Activated CD8-positive, alpha-beta memory T cell treated with anti-CD3 and anti-CD28 coated beads for 1 hour (primary cell): ENCODE results near the gene PPP1R3D.
A peak's percentile ranks its signal among the peaks of the same experiment; 100 is the strongest.

Source experiments
- DNase-seq, 2 donors: peaks; one replicate each; pipeline ENCODE4 v3.0.0-alpha.2; 2020; ENCODE audit warnings: low read depth in 1 of 2; ENCODE audit errors: extremely low read depth in 1 of 2

Gene PPP1R3D

DNA sequence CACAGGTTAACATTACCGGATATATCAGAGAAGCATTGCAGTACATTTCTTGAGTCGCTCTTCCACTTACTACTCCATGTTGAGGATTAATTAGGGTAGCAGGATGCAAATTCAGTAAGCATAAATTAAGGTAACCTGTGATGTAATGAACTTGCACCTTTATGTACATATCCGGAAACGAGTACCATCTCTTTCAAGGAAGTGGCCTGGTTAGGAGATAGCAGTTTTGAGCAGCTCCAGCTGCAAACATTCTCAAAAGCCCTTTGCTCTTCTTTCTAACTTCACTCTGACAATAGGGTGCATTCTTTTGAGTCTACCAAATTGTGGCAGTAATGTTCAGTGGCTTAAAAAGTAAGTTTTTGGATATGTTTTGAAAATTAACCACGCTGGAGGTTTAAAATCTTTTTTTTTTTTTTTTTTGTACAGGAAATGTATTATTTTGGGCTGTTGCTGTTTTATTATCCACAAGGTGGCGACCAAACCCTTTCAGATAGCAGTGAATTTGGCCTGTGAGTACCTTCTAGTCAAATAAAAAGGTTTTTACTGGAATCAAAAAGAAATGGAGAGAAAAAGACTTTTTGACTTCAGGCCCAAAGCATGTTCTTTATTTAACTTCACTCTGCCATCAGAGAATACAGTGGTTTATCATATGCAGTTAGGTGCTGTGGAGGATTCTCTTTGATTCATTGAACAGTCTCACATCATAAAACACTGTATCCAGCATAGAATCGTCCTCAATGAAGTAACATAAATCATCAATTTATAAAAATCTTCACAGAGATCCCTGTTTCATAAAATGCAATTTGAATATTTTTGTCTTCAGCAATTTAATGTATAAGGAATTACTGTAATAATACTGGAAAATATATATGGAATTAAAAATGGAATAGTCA is 9.0 kb upstream of the PPP1R3D start:
- DNase-seq: no peak

DNA sequence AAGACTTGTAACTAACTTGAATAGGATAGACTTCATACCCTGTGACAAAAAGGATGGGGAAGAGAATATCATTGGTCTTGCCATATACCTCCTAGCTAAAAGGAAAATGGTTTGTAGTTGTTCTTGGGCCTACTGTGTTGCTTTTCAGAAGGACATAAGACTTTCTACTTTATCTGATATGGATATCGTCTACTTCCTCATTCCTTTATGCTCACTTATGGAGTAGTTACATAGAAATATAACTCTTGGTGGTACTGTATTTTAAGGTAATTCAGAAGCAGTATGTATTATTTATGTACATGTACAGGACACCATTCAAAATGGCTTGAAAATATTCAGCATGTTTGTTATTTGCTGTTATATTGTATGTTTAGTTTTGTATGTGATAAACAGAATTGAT is 8.1 kb upstream of the PPP1R3D start:
- no peak for DNase-seq

DNA sequence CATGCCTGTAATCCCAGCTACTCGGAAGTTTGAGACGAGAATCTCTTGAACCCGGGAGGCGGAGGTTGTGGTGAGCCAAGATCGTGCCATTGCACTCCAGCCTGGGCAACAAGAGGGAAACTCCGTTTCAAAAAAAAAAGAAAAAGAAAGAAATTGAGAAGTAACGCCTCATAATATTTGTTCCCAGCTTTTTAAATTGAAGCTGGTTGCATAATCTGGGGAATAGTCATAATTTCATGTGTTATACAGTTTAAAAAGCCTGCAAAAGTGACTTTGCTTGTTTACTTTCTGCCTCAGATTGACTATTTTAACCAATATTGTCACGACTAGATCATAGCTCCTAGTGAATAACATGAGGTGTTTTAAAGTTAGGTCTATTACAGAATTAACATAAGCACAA is 7.3 kb upstream of the PPP1R3D start:
- no peak for DNase-seq

DNA sequence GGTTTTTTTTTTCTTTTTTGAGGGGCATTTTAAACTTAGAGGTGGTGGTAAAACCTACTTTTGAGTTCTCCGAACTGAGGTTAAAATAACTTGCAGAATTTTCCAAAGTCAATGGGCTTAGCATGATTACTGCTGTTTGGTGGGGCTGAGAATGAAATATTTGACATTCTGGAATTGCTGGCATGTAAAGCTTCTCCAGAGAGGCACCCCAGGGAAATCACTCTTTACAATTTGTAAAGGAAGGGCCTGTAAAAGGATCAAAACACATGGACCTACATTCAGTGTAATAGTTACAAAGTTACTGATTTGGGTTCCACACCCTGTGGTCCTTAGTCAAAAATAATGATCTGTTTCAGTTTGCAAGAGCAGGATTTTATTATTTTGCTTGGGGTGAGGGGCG is 5.6 kb upstream of the PPP1R3D start:
- DNase-seq: no peak

DNA sequence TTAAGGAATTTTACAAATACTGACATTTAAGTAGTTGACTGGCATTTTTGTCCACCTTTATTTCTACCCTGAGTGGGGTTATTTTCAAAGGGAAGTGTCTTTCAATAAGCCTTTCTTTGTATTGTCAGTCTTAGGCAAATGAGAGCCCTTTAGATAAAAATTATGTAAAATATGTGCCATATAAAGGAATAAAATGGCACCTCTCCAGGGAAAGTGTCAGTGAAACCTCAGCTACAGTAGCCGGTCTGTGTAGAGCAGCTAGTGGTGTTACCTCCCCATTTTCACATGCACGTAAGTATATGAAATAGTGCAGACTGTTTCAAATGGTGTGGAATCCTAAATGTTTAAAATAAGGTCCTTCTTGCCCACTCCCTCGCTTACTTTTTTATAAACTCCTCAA is 5.1 kb upstream of the PPP1R3D start:
- no peak for DNase-seq

DNA sequence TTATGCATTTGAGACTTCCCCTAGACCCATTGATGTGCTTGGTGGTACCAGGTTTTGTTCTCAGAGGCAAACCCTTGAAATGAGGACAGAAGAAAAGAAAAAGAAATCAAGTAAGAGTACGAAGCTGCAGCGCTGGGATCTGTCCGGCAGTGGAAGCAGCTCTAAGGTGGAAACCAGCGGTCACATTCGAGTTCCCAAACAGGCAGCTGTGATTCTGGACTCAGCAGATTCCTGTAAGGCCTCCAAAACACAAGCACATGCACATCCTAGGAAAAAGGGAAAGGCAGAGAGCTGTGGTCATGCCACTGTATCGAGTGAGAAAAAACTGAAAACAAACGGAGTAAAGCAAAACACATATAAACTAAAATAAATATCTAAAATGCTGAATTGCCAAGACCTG is 4.6 kb upstream of the PPP1R3D start:
- no peak for DNase-seq

DNA sequence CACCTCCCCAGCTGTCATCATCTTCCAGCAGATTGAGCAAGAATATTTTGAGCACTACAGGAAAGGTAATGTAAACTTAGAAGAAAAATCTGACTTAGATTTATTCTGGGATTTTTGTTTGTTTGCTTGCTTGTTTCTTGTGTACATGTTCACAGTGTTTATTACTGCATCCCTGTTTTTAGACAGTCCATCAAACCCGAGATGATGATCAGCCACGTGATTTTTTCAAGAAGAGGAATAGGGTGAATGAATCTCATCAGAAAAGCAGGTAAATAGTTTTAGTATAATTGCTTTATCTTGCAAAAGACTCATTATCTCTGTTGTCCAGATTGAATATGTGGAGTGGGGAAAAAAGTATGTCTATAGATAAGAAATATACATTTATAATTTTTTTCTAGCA is 2.1 kb upstream of the PPP1R3D start:
- no peak for DNase-seq

DNA sequence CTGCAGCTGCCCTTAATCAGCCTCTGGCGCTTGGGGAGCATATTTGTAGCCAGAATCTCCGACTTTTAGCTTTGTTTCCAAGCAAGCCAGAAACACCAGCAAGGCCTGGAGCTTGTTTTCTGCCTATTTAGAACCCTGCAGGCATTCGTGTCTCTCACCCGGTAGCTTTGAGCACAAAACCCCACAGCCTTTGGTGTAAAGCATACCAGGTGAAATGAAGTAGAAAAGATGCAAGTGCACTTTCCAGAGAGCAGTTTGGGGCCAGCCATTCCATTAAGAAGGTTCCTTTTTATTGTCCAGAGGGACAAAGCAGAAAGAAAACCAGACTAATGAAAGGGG is 820 bp upstream of the PPP1R3D start:
- DNase-seq: no peak

DNA sequence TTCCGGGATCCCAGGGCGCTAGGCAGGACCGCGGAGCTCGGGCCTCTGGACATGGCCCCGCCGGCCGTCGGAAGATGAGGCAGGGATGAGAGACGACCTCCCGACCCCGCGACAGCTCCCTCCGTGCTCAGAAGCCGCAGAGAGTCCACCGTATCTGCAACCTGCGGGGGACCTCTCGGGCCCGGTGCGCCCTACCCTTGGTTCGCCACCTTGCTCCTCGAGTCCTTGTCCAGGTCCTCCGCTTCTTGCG is 301 bp downstream of the PPP1R3D start:
- DNase-seq: no peak

DNA sequence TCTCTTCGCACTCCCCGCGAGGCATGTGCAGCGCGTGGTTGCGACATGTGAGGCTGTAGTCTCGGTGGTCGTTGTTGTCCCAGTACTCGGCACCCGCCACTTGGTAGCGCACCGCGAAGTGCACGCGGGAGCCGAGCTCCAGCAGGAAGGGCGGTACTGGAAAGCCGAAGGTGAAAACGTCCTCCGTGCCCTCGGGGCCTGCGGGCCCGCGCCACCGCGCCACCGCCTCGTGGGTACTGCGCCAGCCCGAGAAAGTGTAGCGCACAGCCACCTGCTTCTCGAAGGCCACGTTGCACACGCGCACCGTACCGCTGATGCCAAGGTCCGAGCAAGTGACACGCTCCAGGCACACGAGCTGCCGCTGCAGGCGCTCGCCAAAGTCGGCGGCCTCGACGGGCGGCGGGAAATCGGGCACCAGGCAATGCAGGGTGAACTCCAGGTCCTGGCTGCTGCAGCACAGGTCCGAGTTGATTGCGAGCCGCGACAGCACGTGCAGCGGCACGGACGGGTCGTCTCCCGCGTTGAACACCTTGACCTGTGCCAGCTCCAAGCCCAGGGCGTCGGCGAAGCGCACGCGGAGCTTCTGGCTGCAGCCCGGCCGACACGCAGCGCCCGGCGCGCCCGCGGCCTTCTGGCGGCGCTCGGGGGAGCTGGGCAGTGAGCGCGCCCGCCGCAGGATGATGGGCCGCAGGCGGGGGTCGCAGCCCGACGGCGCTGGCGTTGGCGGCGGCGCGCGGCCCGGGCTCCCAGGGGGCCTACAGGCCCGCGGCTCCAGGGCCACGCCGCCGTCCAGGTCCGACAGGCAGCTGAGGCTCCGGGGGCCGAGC is 840 bp downstream of the PPP1R3D start:
- DNase-seq: no peak

DNA sequence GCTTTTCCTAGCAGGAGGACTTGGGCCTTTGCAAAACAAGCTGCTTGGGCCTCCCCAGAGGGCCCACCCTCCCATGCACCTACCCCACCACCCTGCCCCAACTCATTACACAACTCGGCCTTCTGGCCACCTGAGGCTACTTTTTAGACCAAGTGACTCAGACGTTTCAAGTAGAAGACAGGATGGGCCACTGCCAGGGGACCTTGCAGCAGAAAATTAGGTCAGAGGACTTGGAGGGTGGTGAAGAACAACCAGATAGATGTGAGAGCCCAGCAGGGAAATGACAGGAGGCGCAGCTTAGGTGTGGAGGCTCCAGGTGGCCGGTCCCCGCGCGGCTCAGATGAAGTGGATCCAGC is 1.4 kb downstream of the PPP1R3D start:
- DNase-seq: no peak

DNA sequence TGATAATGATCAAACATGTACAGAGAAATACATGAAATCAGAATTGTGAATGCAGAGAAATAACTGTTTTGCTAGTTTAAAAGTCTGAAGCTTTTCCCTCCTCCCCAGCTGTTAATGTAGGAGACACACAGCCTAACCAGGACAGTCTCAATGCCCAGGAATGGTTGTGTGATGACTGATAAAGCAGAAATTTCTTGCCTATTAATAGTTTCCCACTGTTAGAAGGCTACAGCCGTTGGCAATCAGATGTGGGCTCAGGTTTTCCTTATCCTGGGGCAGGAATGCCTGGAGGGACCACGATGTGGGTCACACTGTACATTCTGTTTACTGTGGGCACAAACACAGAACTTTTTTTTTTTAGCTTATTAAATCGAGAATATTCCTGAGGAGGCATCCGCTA is 1.9 kb downstream of the PPP1R3D start:
- DNase-seq: no peak

DNA sequence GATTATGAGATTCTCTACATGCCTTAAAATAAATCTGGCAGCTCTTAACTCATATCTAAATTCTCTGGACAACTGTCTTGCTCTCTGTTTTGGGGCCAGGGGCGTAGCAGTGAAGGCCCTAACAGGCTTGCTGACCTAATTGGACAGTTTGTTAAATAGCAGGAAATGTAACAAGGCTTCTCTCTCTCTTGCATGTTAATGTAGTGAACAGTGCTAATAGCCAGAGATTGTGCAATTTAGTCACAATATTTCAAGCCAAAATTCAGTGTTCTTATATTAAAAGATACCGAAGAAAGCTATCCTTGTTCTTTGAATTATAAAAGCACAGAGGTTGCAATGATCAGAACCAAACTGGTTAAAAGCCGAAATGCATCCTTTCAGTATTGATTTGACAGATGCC is 3.0 kb downstream of the PPP1R3D start:
- DNase-seq: no peak

DNA sequence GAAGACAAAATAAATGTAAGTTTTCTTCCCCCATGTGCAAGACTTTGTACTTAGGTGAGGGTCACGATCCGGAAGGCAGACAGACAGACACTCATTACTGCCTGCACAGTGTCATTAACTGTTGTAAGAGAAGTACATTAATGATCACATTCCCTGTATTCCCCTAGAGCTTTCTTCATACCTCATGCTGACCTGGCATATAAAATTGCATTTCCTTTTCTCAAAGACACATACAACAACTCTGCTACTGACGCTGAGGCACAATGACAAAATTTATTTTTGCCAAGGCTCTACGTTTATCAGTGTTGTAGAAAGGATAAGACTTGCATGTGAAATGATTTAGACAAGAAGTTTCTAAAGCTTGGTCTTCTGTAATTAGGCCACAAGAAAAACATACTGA is 3.7 kb downstream of the PPP1R3D start:
- DNase-seq: no peak

DNA sequence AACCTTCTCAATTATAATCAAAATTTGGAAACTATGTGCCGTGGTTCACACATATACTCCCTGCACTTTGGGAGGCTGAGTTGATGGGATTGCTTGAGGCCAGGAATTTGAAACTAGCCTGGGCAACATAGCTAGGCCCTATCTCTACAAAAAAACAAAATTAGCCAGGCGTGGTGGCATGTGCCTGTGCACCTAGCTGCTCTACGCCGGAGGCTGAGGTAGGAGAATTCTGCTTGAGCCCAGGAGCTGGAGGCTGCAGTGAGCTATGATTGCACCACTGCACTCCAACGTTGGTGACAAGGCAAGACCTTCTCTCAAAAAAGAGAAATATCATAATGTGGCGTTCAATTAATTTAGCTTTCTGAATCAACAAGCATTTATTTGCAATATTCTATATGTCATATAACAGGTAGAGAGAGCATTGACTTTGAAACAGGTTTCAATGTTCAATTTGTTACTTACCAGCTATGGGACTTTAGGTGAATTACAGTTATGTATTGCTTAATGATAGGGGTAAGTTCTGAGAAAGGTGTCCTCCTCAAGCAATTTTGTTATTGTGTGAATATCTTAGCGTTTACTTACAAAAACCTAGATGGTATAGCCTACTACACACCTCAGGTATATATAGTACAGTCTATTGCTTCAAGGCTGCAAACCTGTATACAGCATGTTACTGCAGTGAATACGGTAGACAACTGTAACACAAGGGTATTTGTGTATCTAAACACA is 4.5 kb downstream of the PPP1R3D start:
- no peak for DNase-seq

DNA sequence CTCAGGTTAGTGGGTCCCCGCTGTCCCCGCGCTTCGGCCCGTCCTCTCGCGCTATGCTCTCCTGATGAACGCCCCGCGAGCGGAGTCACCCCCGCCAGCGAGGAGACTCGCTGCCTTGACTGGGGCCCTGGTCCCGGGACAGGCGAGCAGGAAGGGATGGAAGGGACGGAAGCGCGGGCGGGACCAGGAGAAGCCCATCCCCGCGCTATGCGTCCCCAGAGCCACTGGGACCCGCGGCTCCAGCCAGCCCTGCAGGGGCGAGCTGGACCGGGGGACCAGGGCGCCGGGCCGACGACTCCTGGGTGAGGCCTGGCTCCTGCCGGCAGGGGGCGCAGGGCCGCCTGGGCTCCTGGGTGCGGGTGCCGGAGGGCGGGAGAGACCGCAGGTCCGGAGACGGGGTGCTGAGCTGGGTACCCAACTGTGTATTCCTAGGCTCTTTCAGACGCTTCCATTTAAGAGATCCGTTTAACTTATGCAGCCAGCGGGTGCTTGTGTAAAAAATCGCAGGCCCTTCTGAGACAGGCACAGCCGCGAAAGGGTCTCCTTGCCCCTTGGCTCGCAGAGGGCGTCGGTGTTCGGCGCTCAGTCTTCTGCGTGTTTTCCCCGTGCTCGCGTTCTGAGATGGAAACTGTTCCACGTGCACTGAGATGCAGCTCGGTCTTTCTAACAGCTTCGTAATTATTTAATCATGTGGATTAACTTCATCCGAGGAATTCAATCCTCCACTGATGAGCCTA is 6.1 kb downstream of the PPP1R3D start:
- peak; percentile 21 to 74 for DNase-seq

DNA sequence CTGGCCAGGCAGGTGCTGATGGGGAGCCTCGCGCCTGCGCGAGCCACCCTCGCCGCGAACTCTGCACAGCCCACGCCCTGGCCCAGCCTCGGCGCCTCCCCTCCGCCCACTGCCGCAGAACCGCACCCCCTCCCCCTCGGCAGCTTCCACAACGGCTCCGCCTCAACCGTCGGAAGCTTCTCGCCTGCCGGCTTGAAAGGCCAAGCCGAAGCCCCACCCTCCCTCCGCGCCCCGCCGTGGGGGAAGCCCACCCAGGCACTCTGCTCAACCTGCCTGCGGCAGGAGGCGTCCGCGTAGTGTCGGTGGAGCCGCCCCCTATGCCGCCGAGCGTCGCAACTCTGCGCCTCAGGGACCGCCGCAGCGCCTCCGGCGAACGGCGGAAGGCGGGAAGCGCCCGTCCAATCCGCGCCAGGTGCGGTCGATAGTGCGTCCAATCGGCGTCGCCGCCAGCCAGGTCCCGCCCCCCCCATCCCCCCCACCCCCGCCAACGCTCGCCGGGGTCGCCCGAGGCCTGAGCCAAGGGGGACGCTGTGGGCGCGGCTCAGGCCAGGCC is 6.7 kb downstream of the PPP1R3D start, which contains the start of gene SYCP2:
TSS of gene SYCP2 (minus strand) at position 342 of the 553 bp plus-strand sequence. CDS start 11,224 bp downstream, outside the sequence.
- DNase-seq: peak in 1 of 2 donors; percentile 56

DNA sequence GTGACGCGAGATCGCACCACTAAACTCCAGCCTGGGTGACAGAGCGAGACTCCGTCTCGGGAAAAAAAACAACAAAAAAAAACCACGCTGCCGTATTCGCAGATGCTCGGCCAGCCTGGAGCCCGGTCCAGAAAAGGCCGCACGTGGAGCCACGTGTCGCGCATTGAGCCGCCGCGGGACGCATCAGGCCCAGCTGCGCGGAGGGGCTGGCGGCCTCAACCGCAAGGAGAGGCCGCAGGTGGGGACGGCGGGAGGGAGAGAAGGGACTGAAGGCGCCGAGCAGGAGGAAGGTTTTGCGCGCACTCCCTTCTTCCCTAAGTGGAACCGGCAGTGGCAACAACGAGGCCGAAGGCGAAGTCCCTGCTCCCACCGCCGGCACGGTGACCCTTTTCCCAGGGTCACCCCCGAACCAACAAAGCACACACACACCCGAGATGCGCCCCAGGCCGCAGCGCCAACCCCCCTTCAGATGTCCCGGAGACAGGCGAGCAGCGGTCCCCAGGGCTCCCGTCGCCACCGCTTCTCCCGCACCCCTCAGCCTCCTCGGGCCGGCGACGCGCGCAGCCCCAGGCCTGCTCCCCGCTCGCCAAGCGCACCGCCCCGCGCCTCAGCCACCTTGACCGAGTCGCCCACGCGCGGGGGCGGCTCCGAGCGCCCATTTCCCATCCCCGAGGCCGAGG is 7.3 kb downstream of the PPP1R3D start:
- no peak for DNase-seq

DNA sequence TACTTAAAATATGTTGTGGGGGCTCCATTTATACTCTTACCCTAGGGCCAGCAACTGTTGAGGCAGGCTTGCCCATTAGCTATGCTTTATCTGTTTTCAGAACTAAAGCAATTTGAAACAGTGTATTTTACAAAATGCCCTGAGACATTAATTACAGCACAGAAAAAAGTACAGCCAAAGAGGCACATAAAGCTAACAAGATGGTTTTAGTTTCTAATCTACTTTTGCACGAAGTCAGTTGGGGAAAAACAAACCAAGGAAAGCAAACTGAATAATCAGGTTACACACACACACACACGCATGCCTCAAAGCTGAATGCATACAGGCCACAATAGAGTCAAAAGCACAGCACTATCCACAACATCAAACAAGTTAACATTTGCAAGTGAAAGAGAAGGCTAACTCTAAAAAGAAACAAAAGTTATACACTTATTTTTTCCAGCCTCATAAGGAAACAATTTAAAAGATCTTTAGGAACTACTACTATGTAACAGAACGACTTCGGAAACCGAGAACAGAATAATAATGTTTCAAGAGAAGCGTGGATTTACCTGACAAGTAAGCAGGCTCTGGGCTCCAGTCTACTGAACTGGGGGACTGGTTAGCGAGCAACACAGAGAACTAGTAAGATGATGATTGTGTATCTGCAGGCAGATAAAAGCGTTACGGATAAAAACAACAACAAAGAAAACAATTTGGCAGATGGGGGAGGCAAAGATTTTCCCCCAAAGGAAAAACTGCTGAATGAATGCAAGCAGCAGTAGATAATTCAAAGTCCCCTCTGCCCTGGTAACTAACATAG is 8.4 kb downstream of the PPP1R3D start:
- DNase-seq: no peak
